DND-41 (cell line): Measurements from ENCODE around the gene DIPK2A.

Source experiments
- ATAC-seq: fragments of 200-7000 bp; cut with Tn5 transposase; 3 replicates; pipeline ENCODE4 v1.9.1; 2021; ENCODE audit warnings: low read depth; ENCODE audit not compliant: insufficient read depth
- DNase-seq: peaks from one replicate; pipeline ENCODE4 v3.0.0-alpha.2; 2020
- H2AFZ ChIP-seq: 2 replicates; pipeline ENCODE4 v1.6.0; 2012; ENCODE audit warnings: low read depth, low read length
- H3K27ac ChIP-seq: 2 replicates; pipeline ENCODE4 v1.5.1; 2012; ENCODE audit warnings: low read length, inconsistent platforms
- H3K27me3 ChIP-seq: fragments of 200-600 bp; sonication (generic); 2 replicates; pipeline ENCODE4 v1.6.0; 2012; ENCODE audit warnings: low read length, mild to moderate bottlenecking, inconsistent platforms; ENCODE audit not compliant: insufficient read depth, poor library complexity
- H3K36me3 ChIP-seq: 2 replicates; pipeline ENCODE4 v1.5.1; 2012; ENCODE audit warnings: low read length, inconsistent platforms; ENCODE audit not compliant: insufficient read depth
- H3K4me1 ChIP-seq: 2 replicates; pipeline ENCODE4 v1.5.1; 2012; ENCODE audit warnings: mild to moderate bottlenecking, low read length; ENCODE audit not compliant: insufficient read depth
- H3K4me2 ChIP-seq: 2 replicates; pipeline ENCODE4 v1.6.0; 2012; ENCODE audit warnings: mild to moderate bottlenecking, moderate library complexity, low read length, inconsistent platforms; ENCODE audit not compliant: insufficient read depth
- H3K4me3 ChIP-seq, 2 experiments: fragments of 200-600 bp in 1 of 2; shearing (Covaris generic) in 1 of 2; 2 replicates each; pipeline ENCODE4 v1.5.1; 2012 to 2016; ENCODE audit warnings: inconsistent platforms in 2 of 2, low read length in 2 of 2, mild to moderate bottlenecking in 2 of 2, low read depth in 1 of 2, moderate library complexity in 1 of 2
- H3K79me2 ChIP-seq: 2 replicates; pipeline ENCODE4 v1.6.0; 2012; ENCODE audit warnings: low read length, inconsistent platforms; ENCODE audit not compliant: insufficient read depth
- H3K9ac ChIP-seq: 2 replicates; pipeline ENCODE4 v1.6.0; 2012; ENCODE audit warnings: low read depth, mild to moderate bottlenecking, inconsistent platforms, low read length, moderate library complexity
- H3K9me3 ChIP-seq: 2 replicates; pipeline ENCODE4 v1.5.1; 2012; ENCODE audit warnings: low read length, moderate library complexity, mild to moderate bottlenecking, inconsistent platforms; ENCODE audit not compliant: insufficient read depth, severe bottlenecking
- H4K20me1 ChIP-seq: 2 replicates; pipeline ENCODE4 v1.6.0; 2012; ENCODE audit warnings: low read length; ENCODE audit not compliant: insufficient read depth
- CTCF ChIP-seq: IDR thresholded peaks from 2 replicates; pipeline ENCODE4 v1.5.1; 2012; ENCODE audit warnings: borderline replicate concordance, low read length, moderate library complexity, mild to moderate bottlenecking; ENCODE audit not compliant: poor library complexity, severe bottlenecking; ENCODE audit errors: extremely low read depth
- EZH2 ChIP-seq: IDR thresholded peaks from 3 replicates; pipeline ENCODE4 v1.6.1; 2012; ENCODE audit warnings: borderline replicate concordance, low read depth, mild to moderate bottlenecking, moderate library complexity, low read length, inconsistent platforms; ENCODE audit not compliant: severe bottlenecking

Gene DIPK2A

GRCh38 chr3:143975554-143976152 lies 4.0 kb downstream of the DIPK2A start:
- Histone ChIP-seq H3K4me3 (peak overlapping the region in 1 of 2 experiments; percentile 98; a peak in 1 of 4 replicates), H3K4me2 (peak overlapping the region; percentile 88; the same call in 1 of the 2 replicates), H3K9ac (peak overlapping the region; percentile 85; the same call in 1 of the 2 replicates)

DNA sequence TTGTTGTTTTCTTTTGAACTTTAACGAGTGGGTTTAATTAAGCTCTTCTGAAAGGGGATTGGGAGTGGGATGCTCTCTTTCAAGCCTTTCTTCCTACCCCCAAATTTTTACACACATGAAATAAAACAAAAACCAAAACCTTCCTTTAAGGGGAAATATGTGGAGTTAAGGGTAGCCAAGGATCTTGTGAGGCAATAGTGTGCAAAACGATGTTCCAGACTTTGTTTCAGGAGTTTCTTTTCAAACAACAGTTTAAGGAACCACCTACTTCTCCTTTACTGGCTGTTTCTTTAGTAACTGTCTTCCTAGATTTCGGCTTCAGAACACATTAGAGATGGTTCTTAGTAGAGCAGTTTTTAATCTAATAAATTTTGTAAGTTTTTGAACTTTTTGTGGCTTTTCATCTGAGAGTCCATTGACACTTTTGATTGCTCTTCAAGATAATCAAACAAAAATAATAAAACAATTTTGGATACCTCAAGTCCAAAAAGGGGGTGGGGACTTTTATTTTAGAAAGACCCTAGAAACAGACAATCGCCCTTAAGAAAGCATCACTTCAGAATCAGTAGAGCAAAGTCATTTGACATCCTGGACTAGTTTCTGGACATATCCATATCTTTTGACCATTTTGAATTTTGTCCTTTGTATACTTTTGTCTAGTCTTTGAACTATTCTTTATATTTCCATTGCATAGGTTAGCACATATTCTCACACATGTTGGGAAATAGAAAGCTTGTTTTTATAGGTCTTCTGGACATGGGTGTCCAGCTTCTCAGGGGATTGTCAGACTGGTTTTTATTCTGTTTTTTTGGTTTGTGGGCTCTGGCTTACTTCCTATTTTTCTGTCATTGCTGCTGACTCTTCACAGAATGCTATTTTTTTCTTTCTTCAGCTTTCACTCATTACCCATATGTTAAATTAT lies 6.0 kb downstream of the DIPK2A start:
- H3K9ac ChIP-seq = no peak overlapping the region

More at GRCh38 chr3:143975554-143976152, 4.0 kb downstream of the DIPK2A start:
- Histone ChIP-seq H4K20me1 (peaks cover 26% of the 10 kb centered on the region; the same call in 1 of the 2 replicates), H3K9me3 (no peaks in the 10 kb centered on the region), H3K27ac (no peak overlapping the region), H3K79me2 (peaks cover 81% of the 10 kb centered on the region), H3K36me3 (no peaks in the 10 kb centered on the region), H3K4me1 (peaks cover 44% of the 10 kb centered on the region), H2AFZ (no peak overlapping the region), H3K27me3 (no peaks in the 10 kb centered on the region)
- no peak for TF ChIP-seq EZH2
- peak; percentile 57 for TF ChIP-seq CTCF
- ATAC-seq (no peak), DNase-seq (no peak)

DNA sequence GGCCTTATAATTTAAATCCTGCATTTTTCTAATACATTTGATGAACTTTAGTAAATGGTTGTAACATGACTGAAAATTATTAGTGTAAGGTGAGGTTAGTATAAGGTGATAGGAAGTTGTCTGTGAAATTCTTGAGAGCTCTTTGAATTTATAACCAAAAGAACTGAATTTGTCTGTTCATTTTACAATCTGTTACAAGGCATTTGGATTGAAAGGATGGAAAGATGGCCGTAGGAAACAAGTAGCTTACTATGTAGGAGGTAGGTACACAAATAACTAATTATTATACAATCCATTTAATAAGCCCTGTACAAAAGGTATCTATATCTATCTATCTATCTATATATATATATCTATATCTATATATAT lies 6.6 kb downstream of the DIPK2A start:
- TF ChIP-seq CTCF = no peak
- ATAC-seq (no peak), DNase-seq (no peak)
- peak overlapping the region; percentile 4; the same call in 1 of the 2 replicates for H3K4me2 ChIP-seq
- peaks cover 39% of the 10 kb centered on the region for H3K4me1 ChIP-seq
- H2AFZ ChIP-seq = no peak overlapping the region
- peaks cover 22% of the 10 kb centered on the region; the same call in 1 of the 2 replicates for H4K20me1 ChIP-seq
- no peak overlapping the region for H3K4me3 ChIP-seq
- peaks cover 90% of the 10 kb centered on the region for H3K79me2 ChIP-seq
- H3K36me3 ChIP-seq = no peaks in the 10 kb centered on the region; the same call in 1 of the 2 replicates
- no peaks in the 10 kb centered on the region for H3K27me3 ChIP-seq
- no peak overlapping the region for H3K9ac ChIP-seq
- H3K9me3 ChIP-seq = no peaks in the 10 kb centered on the region
- H3K27ac ChIP-seq = no peak overlapping the region

More for the DNA sequence above, 6.0 kb downstream of the DIPK2A start:
- H3K36me3 ChIP-seq = no peaks in the 10 kb centered on the region; the same call in 1 of the 2 replicates
- H3K9me3 ChIP-seq = no peaks in the 10 kb centered on the region
- ATAC-seq (no peak), DNase-seq (no peak)
- TF ChIP-seq CTCF (no peak), EZH2 (no peak)
- H4K20me1 ChIP-seq = peaks cover 26% of the 10 kb centered on the region; the same call in 1 of the 2 replicates
- H2AFZ ChIP-seq = no peak overlapping the region
- H3K27ac ChIP-seq = no peak overlapping the region
- no peak overlapping the region for H3K4me3 ChIP-seq
- H3K79me2 ChIP-seq = peaks cover 92% of the 10 kb centered on the region
- peak overlapping the region; percentile 88 for H3K4me2 ChIP-seq
- H3K27me3 ChIP-seq = no peaks in the 10 kb centered on the region
- peaks cover 39% of the 10 kb centered on the region for H3K4me1 ChIP-seq
